ENCODE results near the gene TM9SF1.

The TM9SF1 gene

DNA sequence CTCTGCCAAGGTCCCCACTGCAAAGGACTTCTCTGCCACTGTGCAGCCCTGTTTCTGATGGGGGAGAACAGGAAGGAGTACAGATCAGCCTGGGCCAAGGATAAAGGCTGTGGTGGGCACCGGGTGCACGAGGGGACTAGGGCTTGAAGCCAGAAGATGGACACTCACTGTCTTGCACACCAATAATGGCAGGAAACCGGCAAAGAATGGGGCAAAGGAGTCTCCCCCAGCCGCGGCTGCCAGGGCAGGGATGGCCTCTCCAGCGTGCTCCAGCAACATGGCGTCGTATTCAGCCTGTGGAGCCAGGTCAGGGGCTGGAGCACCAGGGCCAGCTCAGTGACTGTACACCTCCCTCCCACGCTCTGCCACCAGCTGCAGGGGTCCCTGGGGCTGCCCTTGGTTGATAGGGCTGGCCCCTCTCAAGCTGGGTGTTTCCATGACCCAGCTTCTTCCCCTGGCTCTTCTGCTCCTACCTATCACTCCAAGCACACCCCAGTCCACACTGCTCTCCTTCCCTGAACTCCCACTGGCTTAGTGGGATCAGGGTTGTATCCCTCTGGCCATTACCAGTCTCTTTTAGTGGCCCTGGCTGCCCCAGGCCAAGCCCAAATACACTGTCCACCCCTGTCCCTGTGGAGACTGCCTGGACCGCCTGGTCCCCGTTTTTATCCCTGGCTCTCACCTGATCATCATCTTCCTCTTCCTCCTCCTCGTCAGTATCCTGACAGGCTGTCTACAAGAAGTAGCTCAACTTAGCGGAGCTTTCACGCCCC, 12.9 kb downstream of the TM9SF1 start:
- TF ChIP-seq CTCF (IDR thresholded peaks at IDR 0.05; ENCODE audit: borderline replicate concordance, control extremely low read depth, extremely low read depth, insufficient read depth, missing control alignments), result no peak
- in situ Hi-C loops (cut with MboI; ENCODE audit: low sequenced_read_pairs, unreplicated experiment), result no loop called here
- no peak for DNase-seq (ENCODE audit: low spot score)

GRCh38 chr14:24181371-24182077, 13.7 kb downstream of the TM9SF1 start:
- TF ChIP-seq CTCF (IDR thresholded peaks at IDR 0.05; ENCODE audit: borderline replicate concordance, control extremely low read depth, extremely low read depth, insufficient read depth, missing control alignments), result no peak
- DNase-seq (ENCODE audit: low spot score), result no peak
- in situ Hi-C loops (cut with MboI; ENCODE audit: low sequenced_read_pairs, unreplicated experiment), result no loop called here

DNA sequence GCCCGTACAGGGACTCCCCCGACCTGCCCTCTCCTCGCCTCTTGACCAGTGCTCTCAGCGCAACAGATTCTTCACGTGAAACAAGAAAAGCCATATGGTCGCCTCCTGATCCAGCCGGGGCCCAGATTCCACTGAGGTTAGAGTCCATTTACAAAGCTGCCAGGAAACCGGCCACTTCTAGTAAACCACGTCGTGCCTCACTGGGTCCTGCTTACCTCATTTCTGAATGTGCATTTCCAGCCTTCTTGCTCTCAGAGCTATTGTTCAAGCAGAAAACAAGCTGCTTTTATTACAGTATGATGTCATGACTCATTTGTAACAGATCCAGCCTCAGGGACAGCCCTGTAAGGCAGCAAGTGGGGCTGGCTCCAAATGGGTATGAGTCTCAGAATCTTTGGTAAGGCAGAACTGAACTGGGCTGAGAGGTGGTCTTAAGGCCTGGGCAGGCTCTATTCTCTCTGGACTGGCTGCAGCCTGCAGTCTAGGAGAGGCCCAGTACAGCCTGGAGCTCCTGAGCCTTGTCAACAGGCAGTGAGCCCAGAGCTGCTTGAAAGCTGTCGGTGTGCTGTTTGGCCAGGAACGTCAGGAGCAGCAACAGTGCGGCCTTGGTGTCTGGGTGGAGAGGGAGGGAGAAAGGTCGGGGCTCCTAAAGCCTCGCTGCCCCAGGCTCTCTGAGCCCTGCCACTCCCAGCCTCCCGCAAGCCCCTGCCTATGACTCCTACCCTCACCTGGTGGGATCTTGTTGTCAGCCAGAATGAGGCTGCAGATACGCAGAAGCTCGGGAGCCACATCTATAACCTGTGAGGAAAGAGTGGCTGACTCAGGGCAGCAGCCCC, 15.1 kb downstream of the TM9SF1 start:
- in situ Hi-C loops (cut with MboI; ENCODE audit: low sequenced_read_pairs, unreplicated experiment), result no loop called here
- no peak for DNase-seq (ENCODE audit: low spot score)
- TF ChIP-seq CTCF (IDR thresholded peaks at IDR 0.05; ENCODE audit: borderline replicate concordance, control extremely low read depth, extremely low read depth, insufficient read depth, missing control alignments), result no peak

- in situ Hi-C loops (cut with MboI; ENCODE audit: low sequenced_read_pairs, unreplicated experiment), result no loop called here
- no peak for TF ChIP-seq CTCF (IDR thresholded peaks at IDR 0.05; ENCODE audit: borderline replicate concordance, control extremely low read depth, extremely low read depth, insufficient read depth, missing control alignments)
- no peak for DNase-seq (ENCODE audit: low spot score)
Observed at GRCh38 chr14:24179294-24179960, 15.8 kb downstream of the TM9SF1 start.

DNA sequence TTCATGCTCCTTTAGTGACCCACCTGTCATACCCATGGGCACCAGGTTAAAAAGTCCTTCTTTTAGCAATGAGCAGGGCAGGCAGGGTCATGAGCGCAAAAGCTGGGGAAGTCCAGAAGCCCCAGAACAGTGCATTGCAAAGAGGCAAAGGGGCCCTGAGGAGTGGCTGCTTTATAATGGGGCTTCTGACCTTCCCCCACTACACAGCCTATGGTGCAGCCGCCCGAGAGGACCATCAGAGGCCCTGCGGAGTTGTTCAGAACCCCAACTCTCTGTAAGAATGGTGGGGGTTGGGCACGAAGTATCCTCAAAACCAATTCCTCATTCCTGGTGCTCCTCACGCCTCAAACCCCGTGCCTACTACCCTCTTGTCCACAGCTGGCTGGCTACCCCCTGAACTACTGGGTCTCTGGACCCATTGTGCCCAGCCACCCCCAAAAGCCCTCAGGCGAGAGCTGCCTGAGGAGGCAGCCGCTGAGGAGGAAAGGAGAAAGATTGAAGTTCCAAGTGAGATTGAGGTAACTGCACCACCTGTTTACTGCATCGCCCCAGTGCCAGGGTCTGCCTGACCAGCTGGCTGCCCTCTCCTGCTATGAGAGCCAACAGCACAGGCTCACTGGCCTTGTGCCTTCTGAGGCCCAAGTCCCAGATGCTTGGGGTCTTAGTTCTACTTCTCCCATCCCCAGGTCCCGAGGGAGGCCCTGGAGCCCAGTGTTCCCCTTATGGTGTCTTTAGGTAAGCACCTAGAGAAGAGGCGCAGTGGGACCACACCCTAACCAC, 16.7 kb downstream of the TM9SF1 start:
- TF ChIP-seq CTCF (IDR thresholded peaks at IDR 0.05; ENCODE audit: borderline replicate concordance, control extremely low read depth, extremely low read depth, insufficient read depth, missing control alignments), result no peak
- in situ Hi-C loops (cut with MboI; ENCODE audit: low sequenced_read_pairs, unreplicated experiment), result no loop called here
- no peak for DNase-seq (ENCODE audit: low spot score)
